CD14-positive monocyte (primary cell): ENCODE measurements around the gene ITGA2. TPM values are rescaled to one million over a fixed set of nuclear protein-coding genes. Genes with fewer than 3 reads are reported as not detected.

Experiments used
- DNase-seq, 3 donors: peaks; one replicate each; pipeline ENCODE4 v3.0.0-alpha.2; 2011 to 2022
- H2AFZ ChIP-seq: 2 replicates; pipeline ENCODE4 v1.6.0; 2012; ENCODE audit warnings: mild to moderate bottlenecking, low read depth, low read length, inconsistent platforms; ENCODE audit not compliant: insufficient read depth, poor library complexity, severe bottlenecking
- H3K27ac ChIP-seq, 2 donors: 1 replicate in 1 of 2; 2 replicates in 1 of 2; pipeline ENCODE4 v1.5.1; 2012 to 2013; ENCODE audit warnings: low read length in 2 of 2, control low read depth in 1 of 2, inconsistent platforms in 1 of 2, low read depth in 1 of 2, mild to moderate bottlenecking in 1 of 2
- H3K27me3 ChIP-seq, 2 donors: one replicate each; pipeline versions ENCODE4 v1.6.0 to v1.6.1; 2011 to 2013; ENCODE audit warnings: low read length in 2 of 2; ENCODE audit not compliant: control insufficient read depth in 2 of 2, insufficient read depth in 2 of 2
- H3K36me3 ChIP-seq, 2 donors: replicated peaks in 1 of 2; 1 replicate in 1 of 2; 2 replicates in 1 of 2; pipeline versions ENCODE4 v1.5.1 to v1.6.1; 2012 to 2013; ENCODE audit warnings: low read length in 2 of 2, control low read depth in 1 of 2, inconsistent platforms in 1 of 2, mild to moderate bottlenecking in 1 of 2; ENCODE audit not compliant: insufficient read depth in 2 of 2, control insufficient read depth in 1 of 2
- H3K4me1 ChIP-seq, 2 donors: 1 replicate in 1 of 2; 2 replicates in 1 of 2; pipeline versions ENCODE4 v1.5.1 to v1.6.1; 2012 to 2013; ENCODE audit warnings: low read length in 2 of 2, control low read depth in 1 of 2, inconsistent platforms in 1 of 2, mild to moderate bottlenecking in 1 of 2, moderate library complexity in 1 of 2; ENCODE audit not compliant: insufficient read depth in 2 of 2, control insufficient read depth in 1 of 2
- H3K4me2 ChIP-seq: replicated peaks from 2 replicates; pipeline ENCODE3; 2012; ENCODE audit warnings: low read length, moderate library complexity, mild to moderate bottlenecking; ENCODE audit not compliant: poor library complexity, severe bottlenecking; ENCODE audit errors: extremely low read depth
- H3K4me3 ChIP-seq, 3 experiments: fragments of 200-600 bp in 1 of 3; sonication (generic) in 1 of 3; replicated peaks in 1 of 3; 1 replicate in 2 of 3; 2 replicates in 1 of 3; pipeline ENCODE4 v1.5.1; 2011 to 2013; ENCODE audit warnings: low read length in 3 of 3, mild to moderate bottlenecking in 3 of 3, control low read depth in 2 of 3, low read depth in 2 of 3, inconsistent platforms in 1 of 3, moderate library complexity in 1 of 3
- H3K79me2 ChIP-seq: 2 replicates; pipeline ENCODE4 v1.6.0; 2012; ENCODE audit warnings: mild to moderate bottlenecking, control low read depth, inconsistent platforms, low read length, moderate library complexity; ENCODE audit not compliant: insufficient read depth
- H3K9ac ChIP-seq: 2 replicates; pipeline ENCODE4 v1.6.0; 2017; ENCODE audit warnings: low read length, mild to moderate bottlenecking; ENCODE audit not compliant: insufficient read depth, poor library complexity, severe bottlenecking
- H3K9me3 ChIP-seq, 2 donors: replicated peaks in 1 of 2; 1 replicate in 1 of 2; 2 replicates in 1 of 2; pipeline versions ENCODE4 v1.5.1 to v1.6.1; 2012 to 2013; ENCODE audit warnings: low read length in 2 of 2, control low read depth in 1 of 2; ENCODE audit not compliant: control insufficient read depth in 1 of 2, insufficient read depth in 1 of 2
- H4K20me1 ChIP-seq: 2 replicates; pipeline ENCODE4 v1.6.0; 2012; ENCODE audit warnings: mild to moderate bottlenecking, low read length, control low read depth, moderate library complexity; ENCODE audit not compliant: insufficient read depth
- H3K27ac Mint-ChIP-seq, 7 donors: one replicate each; pipeline ENCODE4 v1.8.0; 2020; ENCODE audit warnings: mild to moderate bottlenecking in 7 of 7, mixed read lengths in 7 of 7, moderate library complexity in 6 of 7, inconsistent platforms in 2 of 7
- H3K27me3 Mint-ChIP-seq, 3 donors: one replicate each; pipeline ENCODE4 v1.8.0; 2021 to 2022; ENCODE audit warnings: low read depth in 3 of 3, mild to moderate bottlenecking in 3 of 3, mixed read lengths in 3 of 3, moderate library complexity in 3 of 3, inconsistent platforms in 1 of 3
- H3K36me3 Mint-ChIP-seq, 2 donors: one replicate each; pipeline ENCODE4 v1.8.0; 2020; ENCODE audit warnings: mixed read lengths in 2 of 2, inconsistent platforms in 1 of 2, mild to moderate bottlenecking in 1 of 2
- H3K4me1 Mint-ChIP-seq: one replicate; pipeline ENCODE4 v1.8.0; 2020; ENCODE audit warnings: mild to moderate bottlenecking, mixed read lengths
- H3K4me3 Mint-ChIP-seq, 2 donors: one replicate each; pipeline ENCODE4 v1.8.0; 2020; ENCODE audit warnings: mild to moderate bottlenecking in 2 of 2, mixed read lengths in 2 of 2, moderate library complexity in 1 of 2
- H3K9me3 Mint-ChIP-seq, 7 donors: one replicate each; pipeline ENCODE4 v1.8.0; 2020 to 2022; ENCODE audit warnings: mixed read lengths in 7 of 7, mild to moderate bottlenecking in 6 of 7, moderate library complexity in 6 of 7, inconsistent platforms in 2 of 7
- WGBS: methylation state at CpG from one replicate; pipeline ENCODE4 v1.1.5; 2013; ENCODE audit warnings: missing lambda C conversion rate; ENCODE audit not compliant: insufficient coverage; 5-methylcytosine and 5-hydroxymethylcytosine counted together
- intact Hi-C, 2 donors: fragments of 100-400 bp; cut with micrococcal nuclease; formaldehyde crosslinking; loops; one replicate each; pipeline versions ENCODE4 v1.15.0 to v1.15.1; 2023
- polyA plus RNA-seq, 3 donors: library from polyadenylated mRNA; depleted of rRNA in 1 of 3; unstranded in 2 of 3; stranded (reverse) in 1 of 3; fragments of 300-500 nt in 2 of 3; fragments of >200 nt in 1 of 3; fragmentation: Illumina TruSeq in 2 of 3; gene quantifications; 1 replicate in 2 of 3; 2 replicates in 1 of 3; pipeline ENCODE4 v1.2.3, GENCODE V29; 2012 to 2021
- TF ChIP-seq, protein P1 (sequence below): fragments of 200-600 bp; IDR thresholded peaks from one replicate; pipeline ENCODE4 v1.8.0; 2022; ENCODE audit warnings: antibody characterized with exemption, mild to moderate bottlenecking

The ITGA2 gene
- polyA plus RNA-seq, 3 donors = not detected

DNA sequence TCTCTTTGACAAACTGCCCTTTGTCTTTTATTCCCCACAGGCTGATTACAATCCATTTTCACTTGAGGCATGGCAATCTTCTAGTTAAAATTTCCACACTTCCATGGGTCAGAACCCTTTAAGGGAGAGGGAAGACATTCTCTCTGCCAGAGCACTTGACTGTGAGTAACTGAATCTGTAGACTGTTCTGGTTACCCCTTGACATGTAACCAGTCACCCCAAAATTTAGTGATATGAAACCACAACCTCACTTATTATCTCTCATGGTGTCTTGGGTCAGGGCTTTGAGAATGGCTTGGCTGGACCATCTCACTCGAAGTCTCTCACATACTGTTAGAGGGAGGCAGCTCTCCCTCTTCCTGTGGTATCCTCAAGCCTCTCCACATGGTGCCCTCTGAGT is 14.0 kb downstream of the ITGA2 start:
- Histone ChIP-seq H3K79me2 (no peaks in the 10 kb centered on the region), H3K4me1 (no peaks in the 10 kb centered on the region), H3K27ac (no peak overlapping the region), H3K9me3 (no peaks in the 10 kb centered on the region), H2AFZ (no peak overlapping the region), H3K27me3 (no peaks in the 10 kb centered on the region), H4K20me1 (no peaks in the 10 kb centered on the region), H3K36me3 (no peaks in the 10 kb centered on the region), H3K4me3 (no peak overlapping the region), H3K9ac (no peak overlapping the region), H3K4me2 (no peak overlapping the region)
- H3K4me1 Mint-ChIP-seq = peaks cover 8% of the 10 kb centered on the region
- H3K36me3 Mint-ChIP-seq = no peaks in the 10 kb centered on the region
- TF ChIP-seq, protein P1, sequence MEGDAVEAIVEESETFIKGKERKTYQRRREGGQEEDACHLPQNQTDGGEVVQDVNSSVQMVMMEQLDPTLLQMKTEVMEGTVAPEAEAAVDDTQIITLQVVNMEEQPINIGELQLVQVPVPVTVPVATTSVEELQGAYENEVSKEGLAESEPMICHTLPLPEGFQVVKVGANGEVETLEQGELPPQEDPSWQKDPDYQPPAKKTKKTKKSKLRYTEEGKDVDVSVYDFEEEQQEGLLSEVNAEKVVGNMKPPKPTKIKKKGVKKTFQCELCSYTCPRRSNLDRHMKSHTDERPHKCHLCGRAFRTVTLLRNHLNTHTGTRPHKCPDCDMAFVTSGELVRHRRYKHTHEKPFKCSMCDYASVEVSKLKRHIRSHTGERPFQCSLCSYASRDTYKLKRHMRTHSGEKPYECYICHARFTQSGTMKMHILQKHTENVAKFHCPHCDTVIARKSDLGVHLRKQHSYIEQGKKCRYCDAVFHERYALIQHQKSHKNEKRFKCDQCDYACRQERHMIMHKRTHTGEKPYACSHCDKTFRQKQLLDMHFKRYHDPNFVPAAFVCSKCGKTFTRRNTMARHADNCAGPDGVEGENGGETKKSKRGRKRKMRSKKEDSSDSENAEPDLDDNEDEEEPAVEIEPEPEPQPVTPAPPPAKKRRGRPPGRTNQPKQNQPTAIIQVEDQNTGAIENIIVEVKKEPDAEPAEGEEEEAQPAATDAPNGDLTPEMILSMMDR = no peak
- intact Hi-C loops = no loop called here
- H3K27me3 Mint-ChIP-seq = peaks cover 0 to 1% (median 0%) of the 10 kb centered on the region in 3 donors
- no peaks in the 10 kb centered on the region for H3K9me3 Mint-ChIP-seq
- H3K4me3 Mint-ChIP-seq = no peak overlapping the region
- no peak overlapping the region for H3K27ac Mint-ChIP-seq
- no peak for DNase-seq
- WGBS = no CpG with 5 or more reads among the region's 1 CpG

DNA sequence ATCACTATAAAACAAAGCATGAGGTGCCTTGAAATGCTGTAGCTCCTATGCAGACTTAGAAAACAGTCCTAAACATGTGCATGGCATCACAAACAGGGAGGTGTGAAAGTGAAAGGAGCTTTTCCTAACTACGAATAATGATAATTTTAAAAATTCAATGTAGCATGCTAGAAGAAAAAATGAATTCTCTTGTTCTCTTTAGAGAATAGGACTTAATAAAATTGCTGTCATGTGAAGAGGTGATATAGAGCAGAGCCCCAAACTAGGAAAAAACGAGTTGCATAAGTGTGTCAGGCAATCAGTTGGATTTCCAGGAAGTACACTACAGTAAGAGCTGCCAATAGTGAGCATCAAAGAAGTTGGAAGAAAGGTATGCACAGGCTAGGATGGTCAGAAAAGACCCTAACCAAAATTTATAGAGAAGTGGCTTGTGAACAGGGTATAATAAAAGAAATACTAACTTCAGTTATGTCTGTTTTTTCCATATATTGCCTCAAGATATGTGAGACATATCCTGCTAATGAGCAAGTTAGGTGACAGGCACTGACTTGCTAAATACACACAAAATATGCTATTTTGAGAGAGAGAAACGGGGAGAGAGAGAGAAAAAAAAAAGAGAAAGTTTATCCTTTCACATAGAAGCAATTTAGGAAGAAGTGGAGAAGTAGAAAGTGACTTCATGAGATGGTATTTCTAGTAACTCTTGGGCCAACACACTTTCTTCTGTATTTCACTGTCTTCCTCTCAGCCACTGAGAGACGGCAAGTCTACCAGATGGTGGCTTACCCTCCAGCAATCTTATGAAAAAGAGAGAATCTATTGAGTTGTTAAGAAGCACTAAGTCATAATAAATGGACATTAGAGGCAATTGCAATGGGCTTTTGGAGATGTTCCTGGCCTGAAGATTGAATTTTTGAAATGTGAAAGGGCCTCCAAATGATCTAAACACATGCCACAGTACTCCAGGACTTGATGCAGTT is 18.0 kb downstream of the ITGA2 start:
- Histone ChIP-seq H3K27me3 (no peaks in the 10 kb centered on the region), H3K9ac (no peak overlapping the region), H4K20me1 (no peaks in the 10 kb centered on the region), H3K36me3 (no peaks in the 10 kb centered on the region), H3K4me2 (no peak overlapping the region), H2AFZ (peak overlapping the region; percentile 34), H3K79me2 (no peaks in the 10 kb centered on the region), H3K4me1 (no peaks in the 10 kb centered on the region), H3K27ac (no peak overlapping the region), H3K9me3 (no peaks in the 10 kb centered on the region), H3K4me3 (no peak overlapping the region)
- no peak overlapping the region for H3K27ac Mint-ChIP-seq
- H3K36me3 Mint-ChIP-seq = no peaks in the 10 kb centered on the region
- 33% methylated on average over 1 of the region's 4 CpGs for WGBS
- intact Hi-C loops = no loop called here
- H3K4me3 Mint-ChIP-seq = peak overlapping the region in 1 of 2 donors; percentile 3
- H3K27me3 Mint-ChIP-seq = peaks cover 0 to 1% (median 0%) of the 10 kb centered on the region in 3 donors
- H3K4me1 Mint-ChIP-seq = peaks cover 12% of the 10 kb centered on the region
- H3K9me3 Mint-ChIP-seq = no peaks in the 10 kb centered on the region
- no peak for DNase-seq
- TF ChIP-seq, protein P1 = no peak
